Measurements from ENCODE around the gene NRXN3. TPM values are rescaled to one million over a fixed set of nuclear protein-coding genes. Genes with fewer than 3 reads are reported as not detected.

NRXN3 gene
- total and polyA plus RNA-seq, 4 donors: 1.5 to 16.6 (median 7.7) TPM

DNA sequence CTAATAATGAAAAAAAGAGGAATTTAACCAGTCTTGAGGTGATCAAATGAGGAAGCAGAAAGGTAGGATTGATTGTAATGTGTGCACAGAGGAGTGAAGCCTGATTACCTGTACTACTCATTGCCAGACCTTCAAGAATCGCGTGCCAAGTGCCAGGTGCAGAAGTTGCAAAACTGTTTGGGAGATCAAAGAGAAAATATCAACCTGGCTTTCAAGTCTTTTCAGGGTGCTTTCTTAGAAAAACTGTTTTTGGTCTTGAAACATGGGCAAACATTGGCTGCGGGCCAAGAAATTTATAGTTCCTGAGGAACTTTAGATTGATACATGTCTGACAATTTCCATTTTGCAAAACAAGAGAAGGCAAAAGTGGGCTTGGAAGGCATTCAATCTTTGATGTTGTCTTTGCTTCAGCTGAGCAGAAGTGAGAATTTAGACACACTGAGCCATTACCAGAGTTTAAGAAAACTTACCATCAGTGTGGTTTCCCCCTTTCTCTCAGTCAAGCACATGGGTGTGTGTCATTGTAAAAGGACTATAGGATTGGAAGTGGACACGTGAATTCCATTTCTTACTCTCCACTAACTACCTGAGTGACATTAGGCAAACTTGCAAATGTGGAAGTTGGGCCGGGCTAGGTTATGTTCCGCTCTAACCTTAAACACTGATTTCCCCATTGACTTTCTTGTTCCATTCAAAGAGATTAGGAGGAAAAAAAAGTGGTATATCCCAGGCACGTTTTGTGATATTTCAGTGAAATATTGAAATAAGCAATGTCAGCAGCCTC is 1555.0 kb downstream of the NRXN3 start:
- ATAC-seq (ENCODE audit: low FRiP score): no peak
- WGBS, 2 donors: 80 to 83% methylated on average over 7 of the region's 7 CpGs
- intact Hi-C loops (cut with DNase I): no loop called here

DNA sequence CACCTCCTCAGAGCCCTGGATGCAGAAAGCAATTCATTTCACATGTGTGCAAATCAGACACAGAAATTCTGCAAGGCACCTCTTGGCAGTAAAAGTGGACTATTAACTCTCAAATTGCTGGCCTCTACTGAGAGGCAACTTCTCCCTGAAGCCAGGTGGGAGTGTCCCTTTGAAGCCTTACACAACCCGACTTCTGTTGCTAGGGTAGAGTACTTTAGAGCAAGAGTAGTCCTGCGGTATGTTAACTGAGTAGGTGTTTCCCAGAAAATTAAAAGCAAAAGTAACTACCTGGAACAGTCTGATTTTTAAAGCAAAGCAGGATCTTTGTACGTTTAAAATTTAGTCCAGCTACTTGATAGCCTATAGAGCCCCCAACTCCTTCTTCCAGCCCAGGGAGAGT is 1557.7 kb downstream of the NRXN3 start:
- Histone ChIP-seq H3K4me1 (ENCODE audit: control insufficient read depth in 1 of 2, insufficient read depth in 2 of 2, low read length in 2 of 2) (peaks cover 0 to 1% of the 10 kb centered on the region in 2 donors), H3K4me3 (ENCODE audit: low read length in 2 of 2) (no peak overlapping the region), H3K27me3 (ENCODE audit: control insufficient read depth in 1 of 2, insufficient read depth in 2 of 2, low read length in 1 of 2) (no peaks in the 10 kb centered on the region), H3K27ac (ENCODE audit: low read depth in 1 of 2, low read length in 2 of 2) (no peak overlapping the region), H3K9me3 (ENCODE audit: control insufficient read depth, low read length) (no peaks in the 10 kb centered on the region), H3K36me3 (ENCODE audit: control insufficient read depth in 1 of 2, insufficient read depth in 2 of 2, low read length in 1 of 2) (peaks cover 0 to 2% of the 10 kb centered on the region in 2 donors)
- WGBS, 2 donors: 79 to 80% methylated on average over 3 of the region's 3 CpGs
- ATAC-seq (ENCODE audit: low FRiP score) (no peak), DNase-seq (no peak)
- intact Hi-C loops (cut with DNase I): no loop called here

More for the DNA sequence above, 1555.0 kb downstream of the NRXN3 start:
- Histone ChIP-seq H3K9me3 (ENCODE audit: control insufficient read depth, low read length) (no peaks in the 10 kb centered on the region), H3K4me1 (ENCODE audit: control insufficient read depth in 1 of 2, insufficient read depth in 2 of 2, low read length in 2 of 2) (peaks cover 0 to 1% of the 10 kb centered on the region in 2 donors), H3K36me3 (ENCODE audit: control insufficient read depth in 1 of 2, insufficient read depth in 2 of 2, low read length in 1 of 2) (peaks cover 0 to 2% of the 10 kb centered on the region in 2 donors), H3K4me3 (ENCODE audit: low read length in 2 of 2) (no peak overlapping the region), H3K27ac (ENCODE audit: low read depth in 1 of 2, low read length in 2 of 2) (no peak overlapping the region), H3K27me3 (ENCODE audit: control insufficient read depth in 1 of 2, insufficient read depth in 2 of 2, low read length in 1 of 2) (no peaks in the 10 kb centered on the region)
- DNase-seq: no peak

DNA sequence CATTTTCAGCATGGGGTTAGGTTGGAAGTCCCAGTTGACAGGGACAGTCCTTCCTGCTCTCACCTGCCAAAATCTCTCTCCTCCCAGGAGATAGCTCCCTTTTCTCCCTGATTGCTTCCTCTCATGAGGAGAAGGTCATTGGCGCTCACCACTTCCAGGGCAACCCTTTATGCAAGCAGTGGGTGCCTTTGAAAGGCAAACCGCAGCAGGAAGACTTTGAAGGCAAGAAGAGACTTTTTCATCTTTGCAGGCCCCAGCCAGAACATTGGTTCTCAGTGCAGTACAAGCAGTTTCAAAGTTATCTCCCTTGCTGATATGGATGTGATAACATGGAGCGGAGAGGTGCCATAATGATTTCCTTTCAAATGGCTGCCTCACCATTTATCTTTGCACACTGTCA is 1558.2 kb downstream of the NRXN3 start:
- H3K27ac ChIP-seq (ENCODE audit: low read depth in 1 of 2, low read length in 2 of 2): no peak overlapping the region
- WGBS, 2 donors: 83 to 87% methylated on average over 3 of the region's 3 CpGs
- ATAC-seq (ENCODE audit: low FRiP score) (no peak), DNase-seq (no peak)
- H3K4me3 ChIP-seq (ENCODE audit: low read length in 2 of 2): no peak overlapping the region
- H3K9me3 ChIP-seq (ENCODE audit: control insufficient read depth, low read length): no peaks in the 10 kb centered on the region
- peaks cover 0 to 2% of the 10 kb centered on the region in 2 donors for H3K36me3 ChIP-seq (ENCODE audit: control insufficient read depth in 1 of 2, insufficient read depth in 2 of 2, low read length in 1 of 2)
- no peaks in the 10 kb centered on the region for H3K27me3 ChIP-seq (ENCODE audit: control insufficient read depth in 1 of 2, insufficient read depth in 2 of 2, low read length in 1 of 2)
- intact Hi-C loops (cut with DNase I): no loop called here
- peaks cover 0 to 1% of the 10 kb centered on the region in 2 donors for H3K4me1 ChIP-seq (ENCODE audit: control insufficient read depth in 1 of 2, insufficient read depth in 2 of 2, low read length in 2 of 2)

DNA sequence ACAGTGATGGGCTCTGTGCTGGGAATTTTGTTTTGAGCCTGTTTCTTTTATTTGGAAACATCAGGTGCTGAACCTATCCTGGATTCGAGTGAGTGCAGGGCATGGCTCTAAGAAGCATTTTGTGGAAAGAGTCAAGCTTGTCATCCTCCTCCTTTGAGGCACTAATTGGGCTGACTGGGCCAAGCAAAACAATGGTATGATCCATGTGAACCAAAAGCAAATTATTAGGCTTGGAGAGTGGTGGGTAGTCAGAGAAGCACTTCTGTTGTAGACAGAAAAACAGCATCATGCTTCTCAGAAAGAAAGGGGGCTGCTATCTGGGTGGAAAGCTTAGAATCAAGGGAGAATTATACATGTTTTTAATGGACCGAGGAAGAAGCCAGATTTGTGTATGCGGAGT is 1559.6 kb downstream of the NRXN3 start:
- H3K27me3 ChIP-seq (ENCODE audit: control insufficient read depth in 1 of 2, insufficient read depth in 2 of 2, low read length in 1 of 2): no peaks in the 10 kb centered on the region
- no peak overlapping the region for H3K4me3 ChIP-seq (ENCODE audit: low read length in 2 of 2)
- intact Hi-C loops (cut with DNase I): no loop called here
- DNase-seq (no peak), ATAC-seq (ENCODE audit: low FRiP score) (no peak)
- WGBS, 2 donors: 78 to 81% methylated on average over 3 of the region's 3 CpGs
- H3K36me3 ChIP-seq (ENCODE audit: control insufficient read depth in 1 of 2, insufficient read depth in 2 of 2, low read length in 1 of 2): peaks cover 0 to 2% of the 10 kb centered on the region in 2 donors
- H3K4me1 ChIP-seq (ENCODE audit: control insufficient read depth in 1 of 2, insufficient read depth in 2 of 2, low read length in 2 of 2): peaks cover 0 to 1% of the 10 kb centered on the region in 2 donors
- H3K9me3 ChIP-seq (ENCODE audit: control insufficient read depth, low read length): no peaks in the 10 kb centered on the region
- no peak overlapping the region for H3K27ac ChIP-seq (ENCODE audit: low read depth in 1 of 2, low read length in 2 of 2)

DNA sequence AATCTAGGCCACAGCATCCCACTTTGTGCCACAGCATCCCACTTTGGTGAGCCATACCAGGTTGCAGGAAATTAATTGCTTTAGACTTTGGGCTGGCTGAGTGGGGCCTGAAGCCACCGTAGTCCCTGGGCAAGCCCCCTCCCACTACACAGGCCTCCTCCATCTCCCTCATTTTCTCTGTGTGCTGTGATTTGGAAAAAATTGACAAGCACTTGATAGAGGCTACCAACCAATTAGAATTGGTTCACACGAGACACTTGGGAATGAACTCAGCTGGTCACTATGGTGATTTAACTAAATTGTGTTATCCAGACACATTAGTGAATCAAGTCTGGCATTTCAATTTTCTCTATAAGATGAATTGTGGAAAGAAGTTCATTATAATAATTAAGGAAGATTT is 1560.0 kb downstream of the NRXN3 start:
- no peak for ATAC-seq (ENCODE audit: low FRiP score)
- Histone ChIP-seq H3K27me3 (ENCODE audit: control insufficient read depth in 1 of 2, insufficient read depth in 2 of 2, low read length in 1 of 2) (no peaks in the 10 kb centered on the region), H3K9me3 (ENCODE audit: control insufficient read depth, low read length) (no peaks in the 10 kb centered on the region), H3K36me3 (ENCODE audit: control insufficient read depth in 1 of 2, insufficient read depth in 2 of 2, low read length in 1 of 2) (peaks cover 0 to 2% of the 10 kb centered on the region in 2 donors), H3K27ac (ENCODE audit: low read depth in 1 of 2, low read length in 2 of 2) (no peak overlapping the region), H3K4me1 (ENCODE audit: control insufficient read depth in 1 of 2, insufficient read depth in 2 of 2, low read length in 2 of 2) (peaks cover 0 to 1% of the 10 kb centered on the region in 2 donors), H3K4me3 (ENCODE audit: low read length in 2 of 2) (no peak overlapping the region)
- intact Hi-C loops (cut with DNase I): no loop called here
- DNase-seq: no peak
- WGBS, 2 donors: 89 to 91% methylated on average over 2 of the region's 2 CpGs

DNA sequence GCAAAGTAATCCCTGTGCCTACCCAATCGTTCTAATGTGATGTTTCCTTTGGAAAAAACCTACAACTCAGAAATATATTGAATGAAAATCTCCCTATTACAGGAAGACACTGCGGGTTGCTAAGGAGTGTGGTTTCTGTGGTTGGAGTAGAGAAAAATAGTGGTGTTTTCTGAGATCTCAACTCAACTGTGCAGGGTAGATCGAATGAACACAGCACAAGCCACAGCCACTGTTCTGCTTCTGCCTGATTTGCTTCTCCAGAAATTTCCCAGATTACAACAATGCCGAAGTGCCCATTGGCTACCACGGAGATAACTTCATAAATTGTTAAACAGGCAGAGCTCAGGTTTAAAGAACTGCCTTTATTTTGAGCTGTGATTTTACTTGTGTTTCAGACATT is 1560.8 kb downstream of the NRXN3 start:
- no peak for DNase-seq
- Histone ChIP-seq H3K9me3 (ENCODE audit: control insufficient read depth, low read length) (no peaks in the 10 kb centered on the region), H3K36me3 (ENCODE audit: control insufficient read depth in 1 of 2, insufficient read depth in 2 of 2, low read length in 1 of 2) (peaks cover 0 to 2% of the 10 kb centered on the region in 2 donors), H3K27ac (ENCODE audit: low read depth in 1 of 2, low read length in 2 of 2) (no peak overlapping the region), H3K27me3 (ENCODE audit: control insufficient read depth in 1 of 2, insufficient read depth in 2 of 2, low read length in 1 of 2) (no peaks in the 10 kb centered on the region), H3K4me1 (ENCODE audit: control insufficient read depth in 1 of 2, insufficient read depth in 2 of 2, low read length in 2 of 2) (peaks cover 0 to 1% of the 10 kb centered on the region in 2 donors), H3K4me3 (ENCODE audit: low read length in 2 of 2) (no peak overlapping the region)
- intact Hi-C loops (cut with DNase I): no loop called here
- ATAC-seq (ENCODE audit: low FRiP score): no peak
- 71 to 76% methylated on average over 5 of the region's 5 CpGs for WGBS, 2 donors

DNA sequence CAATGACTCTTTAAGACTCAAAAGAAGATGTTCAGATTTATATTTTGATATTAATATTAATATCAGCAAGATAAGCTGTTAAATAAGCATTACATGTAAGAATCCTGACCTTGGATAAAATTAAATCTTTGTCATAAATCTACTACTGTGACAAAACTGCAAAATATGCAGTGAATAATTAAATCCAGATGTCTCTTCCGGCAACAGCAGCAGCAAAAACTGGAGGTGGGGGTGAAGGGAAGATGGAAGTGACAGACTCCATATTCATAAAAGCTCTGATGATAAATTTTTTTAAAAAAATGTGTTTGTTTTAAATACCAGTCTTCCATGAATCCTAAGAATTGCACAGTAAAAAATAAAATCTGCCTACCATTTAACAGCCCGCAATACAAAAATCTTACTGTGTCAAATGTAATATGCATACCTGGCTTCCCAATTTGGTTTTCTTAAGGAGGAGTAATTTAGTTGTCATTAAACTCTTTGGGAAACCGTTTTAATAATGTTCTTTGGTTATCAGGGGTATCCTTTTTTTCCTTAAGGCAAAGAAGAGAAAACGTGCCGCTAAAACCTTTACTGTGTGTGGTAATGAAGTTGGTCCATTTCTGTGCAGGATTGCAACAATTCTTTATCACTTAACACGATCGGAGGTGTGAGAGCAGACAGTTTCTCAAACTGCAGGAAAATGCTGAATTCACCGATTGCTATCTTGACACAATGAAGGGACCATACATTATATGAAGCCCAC is 1562.9 kb downstream of the NRXN3 start:
- intact Hi-C loops (cut with DNase I): no loop called here
- Histone ChIP-seq H3K9me3 (ENCODE audit: control insufficient read depth, low read length) (no peaks in the 10 kb centered on the region), H3K27ac (ENCODE audit: low read depth in 1 of 2, low read length in 2 of 2) (no peak overlapping the region), H3K36me3 (ENCODE audit: control insufficient read depth in 1 of 2, insufficient read depth in 2 of 2, low read length in 1 of 2) (peaks cover 0 to 2% of the 10 kb centered on the region in 2 donors), H3K27me3 (ENCODE audit: control insufficient read depth in 1 of 2, insufficient read depth in 2 of 2, low read length in 1 of 2) (no peaks in the 10 kb centered on the region), H3K4me3 (ENCODE audit: low read length in 2 of 2) (no peak overlapping the region), H3K4me1 (ENCODE audit: control insufficient read depth in 1 of 2, insufficient read depth in 2 of 2, low read length in 2 of 2) (peaks cover 0 to 1% of the 10 kb centered on the region in 2 donors)
- DNase-seq (no peak), ATAC-seq (ENCODE audit: low FRiP score) (no peak)
- WGBS, 2 donors: 31 to 44% methylated on average over 8 of the region's 8 CpGs

DNA sequence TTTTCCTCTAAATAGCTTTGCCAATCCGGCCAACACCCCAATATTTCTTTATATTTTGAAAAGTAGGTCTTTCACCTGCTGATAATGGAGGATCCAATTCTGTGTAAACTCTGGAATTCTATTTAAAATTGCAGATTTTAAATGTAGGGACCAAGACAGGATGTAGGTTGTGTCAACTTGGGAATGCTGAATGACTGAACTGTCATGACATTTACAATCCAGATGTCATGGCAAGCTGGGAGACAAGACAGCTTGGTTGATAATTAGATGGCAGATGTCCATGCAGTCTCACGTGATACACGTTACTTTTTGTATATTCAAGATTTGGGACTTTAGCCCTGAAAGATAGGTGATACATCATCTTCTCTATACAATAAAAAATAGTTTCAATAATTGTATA is 1564.0 kb downstream of the NRXN3 start:
- H3K27ac ChIP-seq (ENCODE audit: low read depth in 1 of 2, low read length in 2 of 2): no peak overlapping the region
- H3K9me3 ChIP-seq (ENCODE audit: control insufficient read depth, low read length): no peaks in the 10 kb centered on the region
- 80% methylated on average over 3 of the region's 3 CpGs for WGBS, 2 donors
- intact Hi-C loops (cut with DNase I): no loop called here
- H3K4me3 ChIP-seq (ENCODE audit: low read length in 2 of 2): no peak overlapping the region
- H3K27me3 ChIP-seq (ENCODE audit: control insufficient read depth in 1 of 2, insufficient read depth in 2 of 2, low read length in 1 of 2): no peaks in the 10 kb centered on the region
- H3K4me1 ChIP-seq (ENCODE audit: control insufficient read depth in 1 of 2, insufficient read depth in 2 of 2, low read length in 2 of 2): peaks cover 0 to 1% of the 10 kb centered on the region in 2 donors
- ATAC-seq (ENCODE audit: low FRiP score): no peak
- H3K36me3 ChIP-seq (ENCODE audit: control insufficient read depth in 1 of 2, insufficient read depth in 2 of 2, low read length in 1 of 2): no peaks in the 10 kb centered on the region
- no peak for DNase-seq
